GM10847 (cell line): ENCODE data around the gene MEFV.

ENCODE experiments used
- POLR2A ChIP-seq: IDR thresholded peaks from 2 replicates; pipeline ENCODE4 v1.6.1; 2011; ENCODE audit not compliant: insufficient read length; ENCODE audit errors: extremely low read depth

MEFV gene

DNA sequence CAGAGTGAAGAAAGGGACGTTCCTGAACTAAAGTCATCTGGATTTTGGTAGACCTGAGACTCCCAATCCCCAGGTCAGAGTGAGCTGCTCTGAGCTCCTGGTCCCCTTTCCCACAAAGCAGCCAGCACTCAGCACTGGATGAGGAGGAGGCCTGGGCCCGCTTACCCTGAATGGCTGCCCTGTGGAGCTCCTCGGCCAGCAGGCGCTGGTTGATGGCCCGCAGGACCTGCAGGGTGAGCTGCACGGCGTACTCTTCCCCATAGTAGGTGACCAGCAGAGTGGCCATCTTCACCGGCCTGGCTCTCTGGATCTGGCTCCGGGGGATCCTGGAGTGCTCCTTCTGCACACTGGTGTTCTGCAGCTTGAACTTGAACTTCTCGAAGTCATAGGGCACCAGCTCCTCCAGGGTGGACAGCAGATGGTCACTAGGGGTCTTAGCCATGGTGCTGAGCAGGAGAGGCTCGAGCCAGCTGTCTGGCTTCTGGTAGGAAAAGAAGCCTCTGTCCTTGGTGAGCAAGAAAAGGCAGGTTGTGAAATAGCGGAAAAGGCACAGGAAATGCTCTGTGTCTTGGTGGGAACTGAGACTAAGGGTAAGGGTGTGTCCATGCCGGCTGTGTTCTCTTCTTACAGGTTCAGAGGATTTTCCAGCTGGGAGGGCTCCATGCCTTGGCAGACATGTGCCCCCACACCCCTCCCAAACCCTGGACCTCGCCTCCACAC, at the start of gene MEFV:
Gene MEFV (minus strand): TSS at position 488 of the 720 bp plus-strand sequence. CDS start 46 bp downstream, at position 442.
- TF ChIP-seq POLR2A: no peak

- TF ChIP-seq POLR2A: no peak
These were observed 49.6 kb upstream of the MEFV start for GRCh38 chr16:3306078-3306477.

DNA sequence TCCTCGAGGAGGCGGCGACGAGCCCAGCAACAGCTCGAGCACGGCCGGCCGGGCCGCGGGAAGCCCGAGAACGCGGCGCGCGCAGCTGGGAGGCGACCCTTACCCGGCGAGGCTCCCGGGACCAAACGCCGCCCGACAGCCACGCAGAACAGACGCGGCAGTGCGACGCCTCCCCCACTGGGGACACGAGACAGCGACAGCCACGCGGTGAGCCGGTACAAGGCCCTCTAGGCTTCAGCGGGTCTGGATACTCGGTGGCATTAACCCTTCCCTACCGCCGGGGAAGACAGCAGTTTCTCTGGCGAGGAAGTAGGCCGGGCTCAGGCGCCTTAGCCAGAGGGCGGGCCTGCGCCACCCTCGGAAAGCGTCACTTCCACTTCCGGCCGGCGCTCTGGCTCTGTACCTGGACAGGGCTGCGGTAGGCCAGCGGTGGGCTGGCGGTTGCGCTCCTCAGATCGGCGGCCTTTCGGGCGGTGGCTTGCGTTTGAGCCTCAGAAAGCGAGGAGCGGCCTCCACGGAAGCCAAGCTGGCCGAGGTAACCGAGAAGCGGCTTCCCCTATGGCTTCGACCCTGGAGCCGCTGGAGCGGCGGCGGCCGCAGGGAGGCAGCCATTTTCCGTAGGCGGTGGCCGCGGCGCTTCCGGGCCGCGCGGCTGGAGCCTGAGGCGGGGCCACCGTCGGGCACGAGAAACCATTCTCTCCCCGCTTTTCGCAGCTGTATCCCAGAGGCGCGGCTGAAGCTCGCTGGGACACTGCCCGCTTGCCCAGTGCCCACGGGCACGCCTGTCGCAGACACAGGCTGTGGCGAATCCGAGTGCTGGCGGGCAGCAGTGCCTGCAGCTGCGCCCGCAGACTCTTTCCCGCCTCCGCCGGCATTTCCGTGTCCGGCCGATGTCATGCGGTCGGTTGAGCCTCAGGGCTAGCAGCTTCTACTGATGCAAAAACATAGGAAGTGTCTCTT, 49.0 kb upstream of the MEFV start, which contains the start of the genes TIGD7 and ZNF75A:
Gene TIGD7 (minus strand): TSS at position 322 of the 960 bp plus-strand sequence. CDS start 4,816 bp downstream, outside the sequence.
Gene ZNF75A (plus strand): TSS at position 389 of the 960 bp plus-strand sequence. CDS start 2,932 bp downstream, outside the sequence.
- TF ChIP-seq POLR2A: peak; percentile 95

GRCh38 chr16:3304370-3304769, 47.9 kb upstream of the MEFV start:
- TF ChIP-seq POLR2A: no peak

- no peak for TF ChIP-seq POLR2A
These were observed 39.4 kb upstream of the MEFV start for GRCh38 chr16:3295783-3296182.

DNA sequence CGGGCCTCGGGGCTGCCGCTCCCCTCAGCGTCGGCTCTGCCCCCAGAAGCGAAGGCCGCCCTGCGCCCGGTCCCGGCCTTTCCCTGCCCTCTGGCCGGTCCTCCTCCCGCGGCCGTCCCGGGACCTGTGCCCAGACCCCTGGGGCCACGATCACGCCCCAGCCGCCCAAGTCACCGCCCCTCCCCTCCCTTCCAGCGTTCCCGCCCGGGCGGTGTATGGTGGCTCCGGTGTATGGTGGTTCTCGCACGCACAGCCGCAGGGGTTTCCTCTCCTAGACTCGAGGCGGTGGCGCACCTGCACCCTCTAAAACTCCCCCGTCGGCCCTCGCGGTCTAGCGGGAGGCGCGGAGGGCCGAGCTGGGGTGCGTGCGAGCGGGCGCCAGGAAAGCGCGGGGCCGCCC, 38.8 kb upstream of the MEFV start:
- TF ChIP-seq POLR2A: no peak

GRCh38 chr16:3292604-3293003, 36.2 kb upstream of the MEFV start:
- no peak for TF ChIP-seq POLR2A

GRCh38 chr16:3289998-3290673, 33.7 kb upstream of the MEFV start:
- no peak for TF ChIP-seq POLR2A

- TF ChIP-seq POLR2A: no peak
These were observed 28.7 kb upstream of the MEFV start for GRCh38 chr16:3285131-3285530.

- TF ChIP-seq POLR2A: no peak
These were observed 27.4 kb upstream of the MEFV start for GRCh38 chr16:3283543-3284447.

- peak; percentile 62 for TF ChIP-seq POLR2A
These were observed 26.5 kb upstream of the MEFV start, which contains the start of gene ZNF263 for GRCh38 chr16:3282730-3283542. Gene ZNF263 (plus strand): TSS chr16:3283491. CDS start chr16:3283819, 328 bp downstream.

GRCh38 chr16:3282103-3282729, 25.8 kb upstream of the MEFV start:
- TF ChIP-seq POLR2A: no peak
